BJ (cell line): ENCODE results near the gene TMEM30B. TPM values are rescaled to one million over a fixed set of nuclear protein-coding genes. Genes with fewer than 3 reads are reported as not detected.
"Not testable (repeated sequence)": the region's sequence is repeated elsewhere in the genome, so short reads cannot be mapped to it uniquely, and the experiment has no call there.

Experiments
- CTCF ChIA-PET: fragments of 350-600 bp; formaldehyde crosslinking; extraction: SDS; loops from one replicate; lab custom pipeline; 2021; ENCODE audit warnings: antibody characterized with exemption, inconsistent platforms; lab: Yijun Ruan, JAX
- POLR2A ChIA-PET: fragments of 300-600 bp; sonication (Branson Sonifier 250); formaldehyde crosslinking; extraction: SDS; loops from one replicate; lab custom pipeline; 2021; ENCODE audit warnings: antibody characterized with exemption; lab: Charles Lee
- DNase-seq: peaks from one replicate; pipeline ENCODE4 v3.0.0-alpha.2; 2011; ENCODE audit warnings: low read depth
- H3K27me3 ChIP-seq: 2 replicates; pipeline ENCODE4 v1.6.0; 2011; ENCODE audit warnings: low read length; ENCODE audit not compliant: control insufficient read depth, insufficient read depth
- H3K36me3 ChIP-seq: 2 replicates; pipeline ENCODE4 v1.5.1; 2011; ENCODE audit warnings: low read length; ENCODE audit not compliant: control insufficient read depth, insufficient read depth
- H3K4me3 ChIP-seq: 2 replicates; pipeline ENCODE4 v1.5.1; 2011; ENCODE audit warnings: low read depth, mild to moderate bottlenecking, control low read depth, low read length
- CTCF ChIP-seq: IDR thresholded peaks from 2 replicates; pipeline ENCODE4 v1.5.1; 2011; ENCODE audit warnings: low read depth, mild to moderate bottlenecking, control low read depth, inconsistent platforms, low read length, moderate library complexity; ENCODE audit not compliant: insufficient read depth
- polyA plus RNA-seq: library from polyadenylated mRNA; depleted of rRNA; stranded (reverse); fragments of >200 nt; gene quantifications from 2 replicates; pipeline ENCODE4 v1.2.3, GENCODE V29; 2011

Gene TMEM30B
- polyA plus RNA-seq, 1 experiment = 0.32 TPM

- no peak overlapping the region for H3K4me3 ChIP-seq
- ChIA-PET POLR2A (no interaction called here), CTCF (no interaction called here)
- no peaks in the 10 kb centered on the region for H3K36me3 ChIP-seq
- H3K27me3 ChIP-seq = 0 out of 2 replicates have a peak, but pooled peaks cover 4% of the 10 kb centered on the region
- TF ChIP-seq CTCF = no peak
- DNase-seq = no peak
Observed at GRCh38 chr14:61315313-61315712, 34.2 kb upstream of the TMEM30B start.

- H3K4me3 ChIP-seq, H3K27me3 ChIP-seq, DNase-seq, CTCF ChIA-PET, H3K36me3 ChIP-seq, POLR2A ChIA-PET: not testable (repeated sequence)
Observed at GRCh38 chr14:61308701-61309100, 27.6 kb upstream of the TMEM30B start.

- H3K4me3 ChIP-seq = no peak overlapping the region
- ChIA-PET CTCF (no interaction called here), POLR2A (no interaction called here)
- no peak for TF ChIP-seq CTCF
- no peak for DNase-seq
- no peaks in the 10 kb centered on the region for H3K27me3 ChIP-seq
- H3K36me3 ChIP-seq = no peaks in the 10 kb centered on the region
Observed at GRCh38 chr14:61308198-61308597, 27.1 kb upstream of the TMEM30B start.

- DNase-seq = no peak
- H3K36me3 ChIP-seq = no peaks in the 10 kb centered on the region
- POLR2A ChIA-PET = no interaction called here
- H3K27me3 ChIP-seq = peaks cover 1% of the 10 kb centered on the region; the same call in 1 of the 2 replicates
- CTCF ChIA-PET = interaction anchor here (0.6 kb wide), 1 partner anchor 256 kb away, joined by 3 read pairs; no protein-coding TSS in a partner anchor
- no peak for TF ChIP-seq CTCF
- no peak overlapping the region for H3K4me3 ChIP-seq
Observed at GRCh38 chr14:61304688-61305087, 23.6 kb upstream of the TMEM30B start.

- no peak for DNase-seq
- H3K4me3 ChIP-seq = no peak overlapping the region
- CTCF ChIA-PET = interaction anchor here (0.6 kb wide), 1 partner anchor 560 kb away, joined by 3 read pairs; no protein-coding TSS in a partner anchor
- POLR2A ChIA-PET = no interaction called here
- TF ChIP-seq CTCF = no peak
- H3K27me3 ChIP-seq = peaks cover 1% of the 10 kb centered on the region; the same call in 1 of the 2 replicates
- no peaks in the 10 kb centered on the region for H3K36me3 ChIP-seq
Observed at GRCh38 chr14:61300754-61301153, 19.6 kb upstream of the TMEM30B start.

- Histone ChIP-seq H3K4me3 (no peak overlapping the region), H3K36me3 (no peaks in the 10 kb centered on the region), H3K27me3 (peaks cover 1% of the 10 kb centered on the region; the same call in 1 of the 2 replicates)
- ChIA-PET POLR2A (no interaction called here), CTCF (interaction anchor here (0.6 kb wide), 1 partner anchor 561 kb away, joined by 3 read pairs; no protein-coding TSS in a partner anchor)
- TF ChIP-seq CTCF = no peak
- DNase-seq = no peak
Observed at GRCh38 chr14:61300209-61300608, 19.1 kb upstream of the TMEM30B start.
